ENCODE measurements around the gene MEAK7.

DNA sequence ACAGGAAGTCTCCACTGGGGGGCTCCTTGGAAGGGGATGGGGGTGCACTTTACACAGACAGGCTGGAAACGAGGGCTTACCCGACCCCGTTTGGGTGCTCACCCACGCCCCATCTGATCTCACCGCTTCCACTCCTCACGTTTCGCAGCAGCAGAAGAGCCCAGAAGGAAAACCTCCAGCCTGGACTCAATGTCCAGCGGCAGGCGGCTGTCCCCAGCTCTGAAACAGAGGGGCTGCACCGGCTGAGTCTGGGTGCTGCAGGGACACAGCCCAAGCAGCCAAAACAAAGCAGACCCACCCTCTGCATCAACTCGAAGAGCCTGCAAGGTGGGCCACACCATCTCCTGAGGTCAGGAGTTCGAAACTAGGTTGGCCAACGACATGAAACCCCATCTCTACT, 3.9 kb downstream of the MEAK7 start:
- TF ChIP-seq POLR2AphosphoS5 (IDR thresholded peaks at IDR 0.05) = no peak
- TF ChIP-seq, protein P1, sequence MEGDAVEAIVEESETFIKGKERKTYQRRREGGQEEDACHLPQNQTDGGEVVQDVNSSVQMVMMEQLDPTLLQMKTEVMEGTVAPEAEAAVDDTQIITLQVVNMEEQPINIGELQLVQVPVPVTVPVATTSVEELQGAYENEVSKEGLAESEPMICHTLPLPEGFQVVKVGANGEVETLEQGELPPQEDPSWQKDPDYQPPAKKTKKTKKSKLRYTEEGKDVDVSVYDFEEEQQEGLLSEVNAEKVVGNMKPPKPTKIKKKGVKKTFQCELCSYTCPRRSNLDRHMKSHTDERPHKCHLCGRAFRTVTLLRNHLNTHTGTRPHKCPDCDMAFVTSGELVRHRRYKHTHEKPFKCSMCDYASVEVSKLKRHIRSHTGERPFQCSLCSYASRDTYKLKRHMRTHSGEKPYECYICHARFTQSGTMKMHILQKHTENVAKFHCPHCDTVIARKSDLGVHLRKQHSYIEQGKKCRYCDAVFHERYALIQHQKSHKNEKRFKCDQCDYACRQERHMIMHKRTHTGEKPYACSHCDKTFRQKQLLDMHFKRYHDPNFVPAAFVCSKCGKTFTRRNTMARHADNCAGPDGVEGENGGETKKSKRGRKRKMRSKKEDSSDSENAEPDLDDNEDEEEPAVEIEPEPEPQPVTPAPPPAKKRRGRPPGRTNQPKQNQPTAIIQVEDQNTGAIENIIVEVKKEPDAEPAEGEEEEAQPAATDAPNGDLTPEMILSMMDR (IDR thresholded peaks at IDR 0.05) = no peak

Data from sigmoid colon (tissue), 4 donors.